ENCODE measurements around the gene AKT3.

AKT3 gene

DNA sequence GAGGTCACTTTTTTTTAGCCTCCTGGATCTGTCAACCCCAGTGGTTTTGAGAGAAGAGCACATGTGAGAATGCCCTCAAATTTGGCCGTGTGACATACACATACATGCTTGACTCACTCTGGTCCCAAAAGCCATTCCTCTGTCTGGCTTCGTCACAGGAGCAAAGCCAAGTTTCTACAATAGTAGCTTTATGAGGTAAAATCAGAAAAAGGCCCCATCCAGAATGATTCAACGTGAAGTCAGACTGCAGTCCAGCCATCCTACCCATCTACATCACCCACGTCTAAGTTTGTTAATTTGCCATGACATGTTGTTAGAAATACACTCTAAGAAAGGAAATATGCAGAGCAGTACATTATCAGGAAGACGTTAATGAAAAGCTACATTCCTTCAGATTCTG is 349.0 kb downstream of the AKT3 start:
- DNase-seq: no peak

DNA sequence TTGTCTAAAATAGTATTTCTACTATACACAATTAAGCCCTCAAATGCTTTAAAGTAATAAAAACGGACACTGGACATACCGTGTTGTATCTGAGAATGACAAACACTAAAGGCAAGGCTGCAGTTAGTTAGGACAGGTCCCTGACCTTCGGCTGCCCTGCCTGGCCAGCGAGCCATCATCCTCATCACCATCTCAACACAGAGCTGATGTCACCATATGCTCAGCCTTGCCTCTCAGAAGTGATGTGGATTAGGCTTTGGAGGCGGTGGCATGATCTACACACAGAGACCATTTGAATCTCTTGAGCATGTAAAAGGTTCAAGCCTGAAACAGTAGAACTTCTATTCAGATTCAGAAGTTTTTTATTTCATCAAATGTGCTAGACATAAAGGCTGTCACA is 349.5 kb downstream of the AKT3 start:
- no peak for DNase-seq

DNA sequence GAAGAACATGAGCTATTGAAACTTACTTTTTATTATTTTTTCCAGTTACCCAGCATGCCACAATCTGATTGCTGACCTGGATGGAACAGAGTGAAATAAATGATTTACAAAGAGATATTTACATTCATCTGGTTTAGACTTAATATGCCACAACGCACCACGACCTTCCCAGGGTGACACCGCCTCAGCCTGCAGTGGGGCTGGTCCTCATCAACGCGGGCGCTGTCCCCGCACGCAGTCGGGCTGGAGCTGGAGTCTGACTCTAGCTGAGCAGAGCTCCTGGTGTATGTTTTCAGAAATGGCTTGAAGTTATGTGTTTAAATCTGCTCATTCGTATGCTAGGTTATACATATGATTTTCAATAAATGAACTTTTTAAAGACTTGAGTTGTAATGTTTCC is 350.3 kb downstream of the AKT3 start:
- DNase-seq: no peak

DNA sequence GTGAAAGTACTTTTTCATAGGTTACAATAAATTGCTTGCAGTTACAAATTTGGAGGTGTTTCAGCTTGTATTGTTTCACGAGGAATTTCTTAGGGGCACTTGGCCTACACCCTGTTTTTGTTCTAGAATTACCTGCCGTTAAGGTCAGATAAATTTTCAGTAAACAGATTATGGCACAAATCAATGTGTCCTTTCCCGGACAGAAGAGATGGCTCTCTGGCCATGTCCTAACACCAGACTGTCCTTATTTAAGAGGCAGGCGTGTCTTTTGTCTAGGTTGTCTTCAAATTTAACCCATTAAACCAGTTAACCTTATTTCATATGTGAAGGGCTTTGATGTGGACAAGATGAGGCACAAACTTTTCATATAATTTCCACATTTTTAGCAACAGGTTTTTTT is 350.8 kb downstream of the AKT3 start:
- no peak for DNase-seq

DNA sequence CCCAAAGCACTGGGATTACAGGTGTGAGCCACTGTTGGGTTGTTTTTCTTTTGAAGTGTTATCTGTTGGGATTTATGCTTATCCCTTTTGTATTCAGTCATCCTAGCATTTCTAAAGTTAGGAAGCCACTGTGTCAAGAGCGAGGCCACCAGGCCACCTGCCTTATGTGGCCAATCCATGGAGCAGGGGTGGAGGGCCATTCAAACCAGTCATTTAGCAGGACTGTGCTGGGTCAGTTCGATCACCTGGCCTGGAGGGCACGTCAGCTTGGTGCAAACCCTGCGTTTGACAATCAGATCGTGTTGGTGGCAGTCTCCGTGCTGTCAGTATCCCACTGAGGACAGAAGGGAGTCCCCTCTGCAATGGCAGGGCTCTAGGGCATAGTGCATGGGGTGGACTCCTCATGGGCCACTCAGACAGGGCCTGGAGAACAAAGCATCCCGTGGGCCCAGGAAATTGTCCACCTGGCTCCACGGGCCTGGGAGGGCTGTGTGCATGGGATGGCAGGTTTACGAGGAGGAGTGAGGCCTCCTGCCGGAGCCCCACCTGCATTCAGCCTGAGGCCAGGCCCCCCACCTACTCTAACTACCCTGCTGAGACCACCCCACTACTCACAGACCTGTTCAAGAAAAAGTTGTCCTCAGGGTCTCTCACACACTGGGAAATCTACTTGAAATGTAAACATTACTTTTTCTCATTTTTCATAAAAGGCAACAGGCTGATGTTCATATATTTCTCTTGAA is 351.9 kb downstream of the AKT3 start:
- no peak for DNase-seq

DNA sequence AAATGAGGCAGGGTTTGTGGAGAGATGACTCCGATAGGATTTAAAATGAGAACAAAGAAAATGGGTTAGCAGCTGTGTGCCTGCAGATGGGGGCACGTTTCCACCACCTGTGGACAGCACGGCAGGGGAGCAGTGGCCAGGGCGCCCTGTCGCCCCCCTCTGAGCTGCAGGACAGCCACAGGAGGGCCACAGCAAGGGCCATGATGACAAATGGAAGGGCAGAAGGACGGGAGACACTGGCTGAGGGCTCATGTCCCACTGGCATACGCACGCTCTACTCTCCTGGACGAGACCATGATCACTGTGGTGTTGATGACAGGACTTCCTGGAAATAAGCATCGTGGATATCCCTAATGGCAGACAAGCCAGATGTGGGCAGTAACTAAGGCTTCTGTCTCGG is 353.2 kb downstream of the AKT3 start:
- DNase-seq: no peak

DNA sequence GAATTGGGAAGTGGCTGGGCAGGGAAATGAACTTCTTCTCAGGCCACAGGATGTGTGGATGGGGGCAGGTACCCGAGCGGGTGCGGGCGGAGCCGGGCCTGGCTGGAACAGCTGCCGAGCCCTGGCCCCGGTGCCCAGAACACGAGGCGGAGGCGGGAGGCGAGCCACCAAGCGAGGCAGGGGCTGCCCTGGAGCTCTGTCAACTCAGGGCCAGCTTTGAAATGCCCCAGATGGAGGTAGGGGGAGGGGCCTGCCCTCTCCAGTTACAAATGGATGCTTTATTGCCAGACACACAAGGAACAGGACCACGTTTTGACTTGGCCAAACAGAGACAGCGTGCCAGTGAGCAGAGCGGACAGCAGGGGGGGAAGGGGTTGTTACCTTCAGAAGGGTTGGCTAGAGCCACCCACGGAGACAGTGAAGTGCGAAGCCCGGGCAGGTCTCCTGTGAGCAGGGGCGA is 353.8 kb downstream of the AKT3 start:
- DNase-seq: no peak

DNA sequence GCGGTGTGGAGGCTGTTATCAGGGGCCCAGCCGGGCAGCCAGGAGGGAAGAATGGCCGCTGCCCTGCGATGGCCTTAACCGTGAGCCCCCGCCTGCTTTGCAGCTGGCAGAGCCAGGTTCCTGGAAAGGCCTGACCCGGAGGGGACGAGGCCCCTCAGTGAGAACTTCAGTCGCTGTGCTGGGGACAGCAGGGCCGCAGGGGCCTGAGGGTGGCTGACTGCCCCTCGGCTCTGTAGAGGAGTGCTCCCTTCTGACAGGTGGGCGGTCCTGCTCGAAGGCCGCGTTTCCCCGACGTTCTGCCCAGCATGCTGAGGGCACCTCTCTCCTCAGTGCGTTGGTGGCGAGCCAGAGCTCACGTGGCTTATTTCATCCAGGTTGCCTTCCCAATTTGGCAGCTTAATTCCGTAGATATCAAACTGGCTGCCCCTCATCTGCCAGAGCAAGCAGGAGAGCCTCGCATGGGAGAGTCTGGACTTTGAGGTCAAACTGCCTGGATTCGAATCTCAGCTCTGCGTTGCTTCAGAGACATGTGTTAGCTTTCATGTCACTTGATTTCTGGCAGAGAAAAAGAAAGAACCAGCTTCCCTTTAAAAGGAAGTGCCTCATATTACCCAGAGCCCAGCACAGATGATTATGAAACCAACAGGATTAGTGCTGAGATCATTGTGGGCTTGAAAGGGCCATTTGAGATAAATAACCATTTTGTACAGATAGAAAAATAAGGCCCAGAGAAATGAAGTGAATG is 354.4 kb downstream of the AKT3 start:
- DNase-seq: no peak

DNA sequence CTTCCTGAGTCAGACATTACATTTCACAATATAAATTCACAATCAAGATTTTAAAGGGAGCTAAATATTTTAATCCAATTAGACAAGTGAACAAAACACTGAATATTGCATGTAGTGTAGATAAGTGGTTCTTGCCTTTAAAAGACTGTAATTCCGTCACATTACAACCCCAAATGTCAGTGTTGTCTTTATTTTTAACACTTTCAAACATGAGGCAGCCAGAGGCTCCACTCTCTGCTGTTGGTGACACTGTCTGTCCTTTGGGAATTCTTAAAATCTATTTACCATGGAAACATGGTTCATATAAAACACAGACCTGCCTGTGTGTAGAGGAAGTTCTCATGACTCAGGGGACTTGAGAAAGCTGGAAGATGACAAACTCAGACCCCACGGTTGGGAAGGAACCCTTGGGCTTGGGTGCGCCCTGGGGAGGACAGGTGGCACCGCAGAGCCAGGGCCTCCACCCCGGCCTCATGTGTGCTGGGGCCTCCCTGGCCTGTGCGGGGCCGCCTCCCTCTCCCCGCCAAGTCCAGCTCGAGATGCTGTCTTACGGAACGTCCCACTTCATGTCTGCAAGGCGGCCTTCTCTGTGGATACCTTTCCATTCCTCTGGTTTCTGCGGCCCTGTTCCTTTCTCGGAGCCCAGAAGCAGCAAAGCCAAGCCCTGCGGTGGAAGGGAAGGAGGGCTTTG is 355.2 kb downstream of the AKT3 start:
- DNase-seq: no peak

DNA sequence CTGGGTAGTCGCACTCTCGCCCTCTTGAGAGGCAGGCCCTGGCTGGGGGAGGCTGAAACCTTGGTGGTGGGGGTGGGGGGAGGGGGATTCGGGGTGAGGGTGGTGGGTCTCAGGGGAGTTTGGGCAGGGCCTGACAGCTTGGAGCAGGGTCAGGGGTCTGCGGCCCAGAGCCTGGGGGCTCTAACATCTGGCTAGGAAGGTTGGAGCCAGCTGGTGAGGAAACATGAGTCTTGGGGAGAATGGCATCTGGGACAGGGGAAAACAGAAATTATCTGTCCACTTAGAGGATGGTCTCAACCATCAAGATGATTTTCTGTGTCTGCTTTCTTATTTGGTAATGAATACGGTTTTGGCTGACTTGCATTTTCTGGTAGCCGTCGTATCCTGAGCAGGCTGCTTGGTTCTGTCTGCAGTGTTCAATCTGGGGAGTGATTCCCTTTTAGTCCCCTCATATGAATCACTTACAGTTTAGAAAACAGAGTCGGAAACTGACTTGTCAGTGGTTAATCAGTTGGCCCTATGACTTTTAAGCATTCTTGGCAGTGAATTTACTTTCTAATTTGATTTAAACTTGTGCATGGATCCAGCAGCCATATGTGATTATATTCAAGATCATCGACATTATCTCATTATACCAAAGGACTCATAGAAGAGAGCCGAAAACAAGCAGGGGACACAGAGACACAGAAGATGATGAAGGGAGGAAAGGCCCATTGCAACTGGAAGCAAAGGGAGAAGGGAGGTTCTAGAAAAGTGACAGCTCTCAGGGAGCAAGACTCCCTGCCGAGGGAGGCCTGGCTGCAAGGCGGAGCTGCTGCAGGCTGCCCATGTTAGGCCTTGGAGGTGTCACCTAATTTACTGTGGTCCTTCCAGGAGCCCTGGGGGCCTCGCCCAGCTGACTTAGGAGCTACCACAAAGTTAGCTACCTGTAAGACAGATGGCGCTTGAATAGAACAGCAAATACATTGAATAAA is 356.6 kb downstream of the AKT3 start:
- DNase-seq: no peak

DNA sequence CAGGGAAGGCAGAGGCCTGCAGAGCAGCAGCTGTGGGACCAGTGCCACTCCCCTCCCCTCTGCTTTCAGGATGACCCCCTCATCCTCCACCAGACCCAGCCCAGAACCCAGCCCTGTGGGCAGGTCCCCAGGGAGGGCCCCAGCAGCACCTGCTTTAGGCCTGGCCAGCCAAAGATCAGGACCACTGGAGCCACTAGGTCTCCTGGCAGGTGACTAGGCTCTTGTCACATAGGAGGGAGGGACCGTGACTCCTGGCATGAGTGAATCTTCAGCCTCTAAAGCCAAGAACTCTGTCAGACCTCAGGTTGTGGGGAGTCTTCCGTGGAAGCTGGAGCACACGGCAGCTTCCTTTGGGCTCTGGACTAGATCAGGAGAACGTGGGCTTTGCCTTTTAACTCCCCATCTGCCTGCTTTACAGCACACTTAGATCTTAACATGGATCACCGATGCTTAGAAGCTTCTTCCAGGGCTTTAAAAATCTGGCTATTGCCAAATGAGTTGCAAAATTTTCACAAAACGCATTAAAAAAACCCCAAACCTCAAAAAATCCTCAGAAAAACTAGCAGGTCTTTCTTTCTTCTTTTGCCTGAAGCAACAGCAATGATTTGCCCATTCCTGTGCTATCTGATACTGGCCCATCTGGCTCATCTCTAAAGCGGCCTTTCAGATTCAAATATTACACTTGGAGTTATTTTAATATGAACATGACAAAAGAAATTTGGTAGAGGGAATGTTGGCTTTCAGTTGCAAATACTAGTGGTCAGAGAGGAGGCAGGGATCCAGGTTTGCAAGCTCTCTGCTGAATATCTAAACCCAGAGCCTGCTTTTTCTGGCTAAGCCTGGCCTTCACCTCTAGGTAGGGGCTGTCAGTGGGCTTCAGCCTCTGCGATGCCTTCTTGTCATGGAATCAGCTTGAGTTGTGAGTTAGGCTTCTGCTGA is 359.0 kb downstream of the AKT3 start:
- no peak for DNase-seq

DNA sequence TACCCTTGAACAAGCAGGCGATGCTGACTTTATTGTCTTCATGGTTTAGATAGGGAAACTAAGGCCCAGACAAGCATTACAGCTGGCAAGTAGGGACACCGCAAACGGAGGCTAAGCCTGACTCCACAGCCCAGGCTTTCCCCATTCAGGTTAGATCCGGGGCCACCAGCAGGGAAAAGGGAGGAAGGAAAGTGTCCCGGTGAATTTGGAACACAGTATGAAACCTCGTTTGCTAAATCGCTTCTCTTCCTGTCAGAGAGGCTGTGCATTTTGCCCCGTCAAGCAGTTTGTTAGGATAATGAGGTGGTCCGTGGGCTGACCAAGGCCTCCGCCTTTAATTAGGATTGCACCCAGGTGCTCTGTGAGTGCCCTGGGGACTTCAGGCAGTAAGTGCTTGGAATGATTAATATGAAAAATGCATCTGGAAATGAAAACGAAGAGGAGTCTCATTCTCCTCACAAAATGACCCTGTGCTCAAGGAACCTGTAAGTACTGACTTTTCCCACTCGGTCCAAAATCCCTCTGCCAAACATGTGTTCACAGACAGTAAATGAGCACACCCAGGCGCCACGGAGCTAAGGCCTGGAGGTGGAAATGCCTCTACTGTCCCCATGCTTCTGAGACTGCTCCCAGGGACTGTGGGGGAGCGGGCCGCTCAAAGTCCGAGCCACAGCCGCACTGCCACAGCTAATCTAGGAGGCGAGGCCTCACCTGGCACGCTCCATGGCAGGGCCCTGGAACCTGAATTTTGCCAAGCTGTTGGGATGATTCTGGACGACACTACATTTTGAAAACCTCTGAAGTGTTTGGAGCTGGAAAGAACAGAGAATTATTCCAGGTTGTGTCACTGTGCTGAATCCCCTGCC is 360.1 kb downstream of the AKT3 start:
- no peak for DNase-seq

DNA sequence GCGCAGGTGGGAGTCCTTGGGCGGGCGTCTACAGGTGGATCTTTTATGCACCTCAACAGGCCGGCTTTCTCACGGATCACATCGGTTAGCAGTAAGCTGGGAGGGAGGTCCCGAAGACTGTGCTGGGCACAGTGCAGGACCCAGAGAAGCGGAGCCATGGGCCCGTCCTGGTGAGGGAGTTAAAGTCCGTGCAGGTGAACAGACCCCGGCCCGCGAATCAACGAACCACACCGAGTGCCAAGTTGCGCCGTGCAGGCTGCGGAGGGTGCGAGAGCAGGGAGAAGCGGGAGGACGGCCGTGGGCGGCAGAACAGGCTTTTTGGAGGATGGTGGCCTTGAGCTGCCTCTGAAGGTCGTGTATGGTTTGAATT is 360.9 kb downstream of the AKT3 start:
- no peak for DNase-seq

DNA sequence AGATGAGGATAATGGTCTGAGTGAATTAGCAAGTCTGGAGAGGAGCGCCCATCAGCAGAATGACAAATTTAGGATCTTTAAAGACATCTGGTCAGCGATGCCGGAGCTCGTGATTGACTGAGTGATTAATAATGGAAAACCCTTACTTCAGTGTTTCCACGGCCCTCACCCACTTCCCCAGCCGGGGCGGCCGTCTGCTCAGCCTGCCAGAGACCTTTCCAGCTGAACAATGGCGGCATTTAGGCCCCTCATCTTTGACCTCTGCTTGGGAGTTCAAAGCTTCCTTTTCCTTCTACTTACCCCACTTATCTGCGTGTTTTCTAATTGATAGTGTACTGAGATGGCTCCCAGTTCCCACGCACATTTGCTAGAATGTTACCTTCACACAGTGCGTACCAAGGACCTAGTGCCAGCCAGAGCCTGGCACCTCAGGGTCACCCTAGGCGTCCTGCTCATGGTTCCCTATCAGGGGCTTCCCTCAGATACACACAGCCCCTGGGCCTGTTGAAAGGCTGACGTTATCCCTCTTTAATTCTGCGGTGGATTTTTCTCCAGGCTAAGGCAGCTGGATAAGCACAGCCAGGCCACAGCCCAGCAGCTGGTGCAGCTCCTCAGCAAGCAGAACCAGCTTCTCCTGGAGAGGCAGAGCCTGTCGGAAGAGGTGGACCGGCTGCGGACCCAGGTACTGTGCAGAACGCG is 361.4 kb downstream of the AKT3 start:
- no peak for DNase-seq

DNA sequence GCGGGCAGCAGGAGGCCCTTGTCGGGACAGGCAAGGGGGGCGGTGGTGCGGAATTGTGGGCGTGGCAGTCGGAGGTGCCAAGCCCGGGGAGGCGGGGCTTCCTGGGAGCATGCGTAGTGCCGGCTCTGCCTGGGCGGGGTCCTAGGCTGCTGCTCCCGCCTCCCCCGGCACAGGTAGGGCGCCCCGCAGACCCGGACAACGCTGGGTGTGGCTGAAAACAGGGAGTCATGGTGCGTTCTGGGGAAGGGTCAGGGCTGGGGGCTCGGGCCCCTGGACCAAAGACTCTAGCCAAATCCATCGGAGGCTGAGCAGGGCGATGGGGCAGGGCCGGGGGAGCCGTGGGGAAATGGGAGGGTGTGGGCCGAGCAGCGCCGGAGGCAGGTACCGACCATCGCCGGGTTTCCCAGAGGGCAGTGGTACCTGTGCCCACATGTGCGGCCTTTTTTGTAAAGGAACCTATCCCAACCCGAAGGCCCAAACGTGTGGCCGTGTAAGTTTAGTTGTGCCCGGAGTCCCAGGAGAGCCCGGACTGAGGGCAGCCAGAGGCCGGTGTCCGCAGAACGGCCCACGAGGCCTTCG is 362.3 kb downstream of the AKT3 start:
- no peak for DNase-seq

DNA sequence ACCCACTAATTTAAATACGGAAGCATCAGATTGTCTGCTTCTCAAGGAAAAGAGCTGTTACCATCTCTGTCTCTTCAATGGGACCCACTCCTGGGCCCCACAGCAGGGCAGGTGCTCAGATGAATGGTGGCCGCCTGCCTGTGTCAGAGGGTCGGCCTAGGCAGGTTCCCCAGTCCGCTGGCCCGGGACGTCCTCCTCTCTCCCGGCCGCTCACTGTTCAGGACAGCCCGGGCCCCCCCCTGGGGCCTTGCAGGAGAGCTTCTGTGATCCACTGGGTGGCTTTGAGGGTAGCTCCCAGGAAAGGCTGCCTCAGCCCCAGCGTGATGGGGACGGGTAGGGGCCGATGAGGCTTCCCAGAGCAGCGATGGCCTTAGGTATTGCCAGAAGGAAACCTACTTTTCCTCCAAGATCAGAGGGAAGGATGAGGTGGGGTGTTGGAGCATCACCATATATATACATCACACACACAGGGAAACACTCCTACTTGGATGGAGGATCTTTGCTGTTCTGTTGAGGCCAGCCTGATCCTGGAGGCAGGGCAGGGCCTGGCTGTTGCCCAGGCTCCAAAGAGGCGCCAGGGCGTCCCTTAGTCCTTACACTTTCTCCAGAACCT is 362.9 kb downstream of the AKT3 start:
- DNase-seq: no peak

DNA sequence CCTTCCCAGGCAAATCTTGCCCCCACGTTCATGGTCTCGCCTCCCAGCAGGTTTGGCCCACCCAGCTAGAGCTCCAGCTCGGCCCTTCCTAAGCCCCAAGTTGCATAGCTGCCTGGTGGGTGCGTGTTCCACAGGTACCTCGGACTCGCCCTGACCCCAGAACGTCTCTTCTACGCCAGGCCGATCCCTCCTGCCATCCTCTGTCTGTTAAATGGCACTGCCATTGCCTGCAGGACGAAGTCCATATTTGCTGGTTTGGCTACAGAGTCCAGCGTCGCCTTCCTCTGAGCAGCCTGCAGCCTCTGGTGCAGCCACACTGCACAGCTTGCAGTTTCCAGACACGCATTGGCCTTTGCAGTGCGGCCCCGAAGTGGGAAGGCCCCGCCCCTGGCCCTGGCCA is 366.1 kb downstream of the AKT3 start:
- DNase-seq: no peak

DNA sequence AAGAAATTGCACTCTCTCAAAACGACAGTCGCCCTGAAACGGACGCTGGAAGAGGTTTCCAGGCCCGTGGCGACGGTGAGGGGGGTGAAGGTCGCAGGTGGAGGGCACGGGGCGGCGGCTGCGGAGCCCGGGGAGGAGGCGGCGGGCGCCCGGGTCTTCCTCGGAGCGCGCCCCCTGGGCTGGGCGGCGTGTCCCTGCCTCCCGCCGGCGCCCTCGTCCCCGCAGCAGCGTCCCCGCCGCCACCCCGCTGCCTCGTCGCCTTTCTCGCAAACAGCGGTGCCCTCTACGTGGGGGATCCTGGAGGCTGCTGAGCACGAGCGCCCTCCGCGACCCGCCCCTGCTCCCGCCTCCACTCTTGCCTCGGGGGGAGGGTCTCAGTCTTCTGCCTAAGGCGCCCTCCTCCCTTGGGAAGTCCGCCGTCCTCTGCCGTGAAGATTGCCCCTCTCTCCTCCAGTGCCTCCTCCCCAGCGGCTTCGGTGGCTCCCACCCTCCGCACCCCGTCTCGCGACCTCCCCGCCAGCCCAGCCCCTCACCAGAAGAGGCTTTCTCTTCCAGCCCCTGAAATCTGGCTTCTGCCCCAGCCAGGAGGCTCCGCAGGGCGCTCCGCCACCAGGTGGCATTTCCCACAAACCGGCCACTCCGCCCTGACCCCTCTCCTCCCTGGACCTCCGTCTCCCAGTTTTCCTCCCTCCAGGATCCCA is 366.8 kb downstream of the AKT3 start:
- DNase-seq: no peak

Measured in DMS153 (cell line).